ENCODE data around the gene CPXM2.

CPXM2 gene

DNA sequence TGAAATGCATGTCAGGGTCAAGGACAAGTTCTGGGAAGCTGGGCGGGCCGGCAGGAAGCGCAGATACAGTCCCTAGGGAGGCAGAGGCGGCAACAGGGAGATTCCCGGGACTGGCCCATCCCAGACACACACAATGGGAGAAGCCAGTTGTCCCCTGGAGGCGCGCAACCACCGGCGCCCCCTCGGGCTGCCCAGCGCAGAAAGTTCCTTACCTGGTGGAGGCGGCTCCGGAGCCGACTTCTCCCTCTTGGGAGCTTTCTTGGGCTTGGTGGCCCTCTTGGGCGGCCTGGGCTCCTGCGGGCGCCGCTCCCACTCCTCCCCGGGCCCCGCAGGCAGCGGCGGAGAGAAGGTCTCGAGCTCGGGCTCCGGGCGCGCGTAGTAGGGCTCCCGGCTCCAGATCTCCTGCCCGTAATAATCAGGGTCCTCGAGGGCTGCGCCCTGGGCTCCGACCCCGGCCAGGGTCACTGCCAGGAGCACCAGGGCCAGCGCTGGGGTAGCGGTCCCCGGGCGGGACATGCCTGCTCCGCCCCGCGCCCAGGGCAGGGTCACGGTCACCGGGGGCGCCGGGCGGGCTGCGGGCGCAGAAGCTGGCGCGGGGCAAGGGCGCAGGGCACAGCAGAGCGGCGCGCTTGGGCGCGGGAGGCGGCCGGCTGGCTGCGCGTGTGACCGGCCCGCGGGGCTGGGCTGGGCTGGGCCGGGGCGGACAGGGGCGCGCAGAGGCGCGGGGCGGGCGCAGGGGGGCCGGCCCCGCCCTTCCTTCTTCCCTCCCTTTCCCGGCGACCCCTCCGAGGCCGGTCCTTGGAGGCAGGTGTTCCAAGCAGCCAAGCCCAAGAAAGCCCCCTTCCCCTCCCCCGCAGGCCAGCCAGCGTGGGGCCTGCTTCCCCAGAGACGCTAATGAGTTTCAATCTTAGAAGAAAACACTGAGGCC, at the start of gene CPXM2:
Gene CPXM2, minus strand, starts transcription at position 664 of the 928 bp plus-strand sequence. Its CDS starts 148 bp downstream, at position 516.
- no peak for DNase-seq (ENCODE audit: low read depth)

- DNase-seq (ENCODE audit: low read depth), result no peak
Measured at GRCh38 chr10:123939591-123939990, 48.0 kb upstream of the CPXM2 start.

DNA sequence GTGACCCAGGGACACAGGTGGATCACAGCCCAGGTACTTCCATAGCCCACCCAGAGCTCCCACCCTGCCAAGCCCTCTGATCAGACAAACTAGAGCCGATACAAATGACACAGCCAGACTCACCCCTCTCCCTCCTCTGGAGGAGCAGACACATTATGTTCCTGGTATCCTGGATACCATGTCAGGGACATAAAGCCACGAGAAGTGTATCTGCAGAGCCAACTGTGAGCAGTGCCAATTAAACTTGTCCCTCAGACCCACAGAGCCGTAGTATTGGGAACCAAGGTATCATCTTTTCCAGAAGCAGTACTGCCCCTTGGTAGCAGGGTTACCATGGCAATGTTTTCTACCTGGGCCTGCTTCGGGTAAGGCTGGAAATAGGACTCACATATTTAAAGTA, 47.3 kb upstream of the CPXM2 start:
- DNase-seq (ENCODE audit: low read depth), result no peak

DNA sequence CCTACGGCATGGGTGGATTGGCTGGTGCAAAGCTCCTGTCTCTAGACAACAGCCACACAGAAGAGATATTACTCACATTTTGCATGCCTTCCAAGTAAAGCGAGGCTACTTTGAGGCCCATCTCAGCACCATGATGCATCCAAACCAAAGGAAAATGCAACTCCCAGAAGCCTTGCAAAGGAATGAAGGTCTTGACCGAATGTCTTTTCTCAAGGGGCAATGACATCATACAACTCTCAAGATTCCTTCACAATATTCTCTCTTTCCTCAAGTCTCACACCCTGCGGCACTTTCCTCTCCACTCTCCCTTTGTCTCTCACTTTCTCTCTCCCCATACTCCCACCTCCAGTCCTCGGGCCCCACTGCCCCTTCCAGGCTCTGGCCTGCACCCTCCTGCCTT, 44.8 kb upstream of the CPXM2 start:
- DNase-seq (ENCODE audit: low read depth), result no peak

- no peak for DNase-seq (ENCODE audit: low read depth)
Measured at GRCh38 chr10:123935680-123936079, 44.1 kb upstream of the CPXM2 start.

- DNase-seq (ENCODE audit: low read depth), result no peak
Measured at GRCh38 chr10:123934846-123935245, 43.2 kb upstream of the CPXM2 start.

DNA sequence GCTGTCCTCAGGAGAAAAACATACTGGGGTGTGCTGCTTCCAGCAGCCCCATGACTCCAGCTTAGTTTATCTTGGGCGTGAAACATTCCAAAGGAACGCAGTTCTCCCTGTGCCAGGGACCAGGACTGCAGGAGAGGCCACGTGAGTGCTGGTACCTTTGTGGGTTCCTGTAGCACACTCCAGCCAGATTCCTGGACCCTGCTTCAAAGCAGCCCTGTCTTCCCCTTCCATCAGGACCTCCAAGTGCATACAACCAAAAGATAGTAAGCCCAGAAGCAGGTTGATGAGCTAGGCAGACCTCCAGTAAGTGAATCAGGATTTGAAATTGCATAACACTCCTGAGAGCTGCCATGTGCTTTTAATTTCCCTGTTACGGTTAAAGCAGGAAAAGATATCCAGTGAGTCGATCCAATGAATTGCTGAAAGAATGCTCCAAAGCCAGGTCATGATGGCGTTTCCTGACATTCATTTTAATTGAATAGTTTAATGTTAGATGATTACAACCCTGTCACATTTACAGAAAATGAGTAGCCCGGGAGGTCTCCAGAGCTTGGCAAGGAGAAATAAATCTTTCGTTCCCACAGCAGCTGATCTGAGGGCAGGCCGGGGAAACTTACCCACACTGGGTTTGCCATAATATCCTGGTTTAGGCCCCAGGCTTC, 38.9 kb upstream of the CPXM2 start:
- no peak for DNase-seq (ENCODE audit: low read depth)

- no peak for DNase-seq (ENCODE audit: low read depth)
Measured at GRCh38 chr10:123929791-123930190, 38.2 kb upstream of the CPXM2 start.

- DNase-seq (ENCODE audit: low read depth), result no peak
Measured at GRCh38 chr10:123928427-123928826, 36.8 kb upstream of the CPXM2 start.

- DNase-seq (ENCODE audit: low read depth), result no peak
Measured at GRCh38 chr10:123926401-123927264, 35.0 kb upstream of the CPXM2 start.

GRCh38 chr10:123922126-123922525, 30.5 kb upstream of the CPXM2 start:
- no peak for DNase-seq (ENCODE audit: low read depth)

DNA sequence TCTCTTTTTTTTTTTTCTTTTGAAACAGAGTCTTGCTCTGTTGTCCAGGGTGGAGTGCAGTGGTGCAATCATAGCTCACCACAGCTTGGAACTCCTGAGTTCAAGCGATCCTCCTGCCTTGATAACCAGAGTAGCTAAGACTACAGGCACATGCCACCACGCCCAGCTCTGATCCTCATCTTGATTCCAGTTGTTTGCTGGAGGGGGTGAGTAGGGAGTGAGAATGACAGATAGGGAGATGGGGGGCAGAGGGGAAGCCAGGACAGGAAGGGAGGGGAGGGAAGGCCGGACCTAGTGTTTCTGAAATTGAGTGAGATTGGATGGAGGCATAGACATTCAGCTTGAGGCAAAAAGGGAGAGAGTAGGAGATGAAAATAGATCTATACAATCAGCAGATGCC, 25.2 kb upstream of the CPXM2 start:
- no peak for DNase-seq (ENCODE audit: low read depth)

- DNase-seq (ENCODE audit: low read depth), result no peak
Measured at GRCh38 chr10:123913688-123914268, 22.2 kb upstream of the CPXM2 start.

- DNase-seq (ENCODE audit: low read depth), result no peak
Measured at GRCh38 chr10:123912871-123913270, 21.3 kb upstream of the CPXM2 start.

GRCh38 chr10:123912466-123912865, 20.9 kb upstream of the CPXM2 start:
- DNase-seq (ENCODE audit: low read depth), result no peak

GRCh38 chr10:123911866-123912265, 20.3 kb upstream of the CPXM2 start:
- no peak for DNase-seq (ENCODE audit: low read depth)

GRCh38 chr10:123909866-123910265, 18.3 kb upstream of the CPXM2 start:
- no peak for DNase-seq (ENCODE audit: low read depth)

DNA sequence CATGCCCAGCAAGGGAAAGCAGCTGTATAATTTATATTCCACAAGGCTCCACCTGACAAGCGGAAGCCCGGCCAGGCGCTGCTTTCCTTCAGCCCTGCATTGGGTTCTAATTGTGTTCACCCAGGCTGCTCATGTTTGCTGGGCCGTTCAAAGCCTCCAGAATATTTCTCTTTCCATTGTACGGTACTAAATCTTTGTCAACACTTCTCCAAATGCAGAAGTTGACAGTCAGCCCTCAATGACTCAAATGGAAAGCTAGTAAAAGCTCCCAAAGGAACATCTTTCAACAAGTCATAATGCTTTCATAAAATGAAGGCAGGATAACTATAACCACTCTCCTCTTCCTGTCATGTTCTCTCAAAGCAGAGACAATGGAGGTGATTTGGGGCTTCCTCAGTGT, 17.8 kb upstream of the CPXM2 start:
- no peak for DNase-seq (ENCODE audit: low read depth)

- no peak for DNase-seq (ENCODE audit: low read depth)
Measured at GRCh38 chr10:123908379-123908778, 16.8 kb upstream of the CPXM2 start.

GRCh38 chr10:123906884-123907652, 15.5 kb upstream of the CPXM2 start:
- no peak for DNase-seq (ENCODE audit: low read depth)

GRCh38 chr10:123906296-123906695, 14.7 kb upstream of the CPXM2 start:
- no peak for DNase-seq (ENCODE audit: low read depth)

Data from stimulated activated CD8-positive, alpha-beta memory T cell treated with anti-CD3 and anti-CD28 coated beads, Interleukin-12 subunit alpha, Interleukin-12 subunit beta, amount 100 ng/mL, for 4 hours (primary cell).